A549 (cell line): Measurements from ENCODE around the gene PI4KA. TPM values are rescaled to one million over a fixed set of nuclear protein-coding genes. Genes with fewer than 3 reads are reported as not detected.

Experiments used
- ATAC-seq, 2 experiments: fragments of 200-7000 bp in 1 of 2; fragments of >200 bp in 1 of 2; cut with Nextera tagmentation in 1 of 2; cut with Tn5 transposase in 1 of 2; 3 replicates each; pipeline versions ENCODE4 v1.8.0 to v1.9.1; 2018 to 2020; ENCODE audit warnings: mild to moderate bottlenecking in 1 of 2, moderate library complexity in 1 of 2
- CTCF ChIA-PET: fragments of 300-600 bp; sonication (Branson Sonifier 250); formaldehyde crosslinking; extraction: SDS; loops from one replicate; lab custom pipeline; 2021; ENCODE audit warnings: antibody characterized with exemption, inconsistent platforms; lab: Yijun Ruan, JAX
- POLR2A ChIA-PET: fragments of 350-600 bp; formaldehyde crosslinking; extraction: SDS; loops from one replicate; lab custom pipeline; 2021; ENCODE audit warnings: antibody characterized with exemption, inconsistent platforms; lab: Yijun Ruan, JAX
- DNase-seq, 2 experiments: peaks; one replicate each; pipeline versions ENCODE4 v3.0.0 to v3.0.0-alpha.2; 2011 to 2016; ENCODE audit warnings: low read depth in 1 of 2, low spot score in 1 of 2
- FAIRE-seq: peaks from 2 replicates; lab custom pipeline; 2011; peaks lifted over from hg19 to GRCh38; lab: Jason Lieb, UNC
- H3K27ac ChIP-seq, 2 experiments: fragments of >200 bp; sonication (Bioruptor Twin); formaldehyde crosslinking; 3 replicates each; pipeline ENCODE4 v1.5.1; 2016 to 2017
- H3K4me1 ChIP-seq: fragments of >200 bp; sonication (Bioruptor Twin); formaldehyde crosslinking; 3 replicates; pipeline ENCODE4 v1.6.1; 2016
- H3K4me2 ChIP-seq: fragments of >200 bp; sonication (Bioruptor Twin); formaldehyde crosslinking; 3 replicates; pipeline ENCODE4 v1.6.1; 2016
- H3K4me3 ChIP-seq: fragments of >200 bp; sonication (Bioruptor Twin); formaldehyde crosslinking; 3 replicates; pipeline ENCODE4 v1.5.1; 2016
- H3K9me3 ChIP-seq: fragments of >200 bp; sonication (Bioruptor Twin); formaldehyde crosslinking; 3 replicates; pipeline ENCODE4 v1.6.1; 2016
- ATOH8 ChIP-seq: fragments of 250-450 bp; sonication (Bioruptor Pico); IDR thresholded peaks from 2 replicates; pipeline ENCODE4 v1.5.0; 2020; ENCODE audit warnings: low read depth, mild to moderate bottlenecking, moderate library complexity
- BCL3 ChIP-seq: fragments of >200 bp; sonication (Bioruptor Twin); formaldehyde crosslinking; IDR thresholded peaks from 3 replicates; pipeline ENCODE4 v1.6.1; 2016
- BHLHE40 ChIP-seq: IDR thresholded peaks from 2 replicates; pipeline ENCODE4 v1.6.1; 2012; ENCODE audit warnings: low read depth, low read length, inconsistent platforms
- EP300 ChIP-seq, 2 experiments: fragments of >200 bp; sonication (Bioruptor Twin); formaldehyde crosslinking; IDR thresholded peaks; 2 replicates in 1 of 2; 3 replicates in 1 of 2; pipeline ENCODE4 v1.6.1; 2016 to 2017
- HES2 ChIP-seq: fragments of >200 bp; sonication (Bioruptor Twin); formaldehyde crosslinking; IDR thresholded peaks from 2 replicates; pipeline ENCODE4 v1.6.1; 2016
- HMGXB4 ChIP-seq: fragments of 250-450 bp; sonication (Bioruptor Pico); IDR thresholded peaks from 2 replicates; pipeline ENCODE4 v1.5.0; 2021; ENCODE audit warnings: mild to moderate bottlenecking, moderate library complexity, borderline replicate concordance
- HOXA7 ChIP-seq: fragments of 250-450 bp; sonication (Bioruptor Pico); IDR thresholded peaks from 2 replicates; pipeline ENCODE4 v1.5.0; 2020; ENCODE audit warnings: mild to moderate bottlenecking, moderate library complexity
- KDM5A ChIP-seq: fragments of 200-600 bp; sonication (generic); IDR thresholded peaks from 2 replicates; pipeline ENCODE4 v1.6.1; 2016; ENCODE audit warnings: antibody characterized with exemption, mild to moderate bottlenecking
- NFE2L2 ChIP-seq: fragments of 150-350 bp; conservative IDR thresholded peaks from 2 replicates; pipeline ENCODE4 v1.6.1; 2014; ENCODE audit warnings: low read length
- NPAS2 ChIP-seq: fragments of 250-450 bp; sonication (Bioruptor Pico); IDR thresholded peaks from 2 replicates; pipeline ENCODE4 v1.8.0; 2022; ENCODE audit warnings: mild to moderate bottlenecking, moderate library complexity, borderline replicate concordance
- PBX3 ChIP-seq: IDR thresholded peaks from 2 replicates; pipeline ENCODE4 v1.6.1; 2012
- POLR2AphosphoS2 ChIP-seq: conservative IDR thresholded peaks from 2 replicates; pipeline ENCODE4 v1.6.1; 2012; ENCODE audit warnings: low read length, improper control_type of control experiment, inconsistent platforms
- RCOR1 ChIP-seq: fragments of 150-350 bp; IDR thresholded peaks from 2 replicates; pipeline ENCODE4 v1.6.1; 2014; ENCODE audit warnings: antibody characterized with exemption, low read length, low read depth
- REST ChIP-seq: fragments of 200-600 bp; sonication (generic); IDR thresholded peaks from 2 replicates; pipeline ENCODE4 v1.6.1; 2016; ENCODE audit warnings: antibody characterized with exemption, mild to moderate bottlenecking, moderate library complexity
- SREBF2 ChIP-seq: fragments of 450-650 bp; IDR thresholded peaks from 2 replicates; pipeline ENCODE4 v1.6.1; 2014; ENCODE audit warnings: mild to moderate bottlenecking, moderate library complexity
- ZNF302 ChIP-seq: fragments of 250-450 bp; sonication (Bioruptor Pico); IDR thresholded peaks from 2 replicates; pipeline ENCODE4 v1.9.0; 2021; ENCODE audit warnings: inconsistent platforms, mild to moderate bottlenecking, moderate library complexity
- ZSCAN20 ChIP-seq: fragments of 250-450 bp; sonication (Bioruptor Pico); IDR thresholded peaks from 2 replicates; pipeline ENCODE4 v1.8.0; 2022; ENCODE audit warnings: mild to moderate bottlenecking, moderate library complexity
- WGBS: methylation state at CpG from one replicate; pipeline ENCODE4 v1.1.6; 2017; ENCODE audit errors: missing lambda C conversion rate; 5-methylcytosine and 5-hydroxymethylcytosine counted together
- polyA plus RNA-seq, 4 experiments: library from polyadenylated mRNA; depleted of rRNA in 3 of 4; stranded (reverse); fragments of >200 nt; fragmentation: RNase III in 1 of 4; extraction: RNeasy Plus Mini Kit Qiagen cat#74134 plus additional on column Dnase treatment in 1 of 4; gene quantifications; 2 replicates in 3 of 4; 3 replicates in 1 of 4; pipeline ENCODE4 v1.2.3, GENCODE V29; 2011 to 2017

The PI4KA gene
- polyA plus RNA-seq, 2 of the 4 experiments (the other 2 are of a cell fraction): 14.4 to 21.3 TPM

- no peak for FAIRE-seq
- no peak for TF ChIP-seq NPAS2 (CRISPR knock-in tag)
- TF ChIP-seq BCL3: no peak
- no peak for TF ChIP-seq BHLHE40
- no peak for TF ChIP-seq ZNF302 (CRISPR knock-in tag)
- TF ChIP-seq NFE2L2: no peak
- TF ChIP-seq HES2: no peak
- TF ChIP-seq HMGXB4 (CRISPR knock-in tag): no peak
- TF ChIP-seq REST: no peak
- TF ChIP-seq PBX3: no peak
- no peak for TF ChIP-seq ATOH8 (CRISPR knock-in tag)
- TF ChIP-seq POLR2AphosphoS2: no peak
- no peak for TF ChIP-seq SREBF2
- TF ChIP-seq ZSCAN20 (CRISPR knock-in tag): no peak
- TF ChIP-seq KDM5A: no peak
- TF ChIP-seq EP300 (IDR thresholded peaks at IDR 0.05): no peak
- no peak for TF ChIP-seq HOXA7 (CRISPR knock-in tag)
- no peak for TF ChIP-seq RCOR1
- no peak for ATAC-seq
- H3K9me3 ChIP-seq: no peaks in the 10 kb centered on the region
- WGBS: 89% methylated on average over 11 of the region's 12 CpGs
- no peak overlapping the region for H3K4me2 ChIP-seq
- ChIA-PET CTCF (interaction anchor here (2.5 to 4.3 kb wide), 2 partner anchors 8 to 12 kb away, joined by 14 to 25 read pairs; no protein-coding TSS in a partner anchor), POLR2A (no interaction called here)
- DNase-seq: no peak
- H3K4me1 ChIP-seq: peaks cover 5% of the 10 kb centered on the region; the same call in 2 of the 3 replicates
- H3K27ac ChIP-seq: no peak overlapping the region
- H3K4me3 ChIP-seq: no peak overlapping the region
These were observed 66.2 kb downstream of the PI4KA start for GRCh38 chr22:20792221-20792965.
